Measurements from ENCODE around the gene SYT5.
A peak's percentile ranks its signal among the peaks of the same experiment; 100 is the strongest.

DNA sequence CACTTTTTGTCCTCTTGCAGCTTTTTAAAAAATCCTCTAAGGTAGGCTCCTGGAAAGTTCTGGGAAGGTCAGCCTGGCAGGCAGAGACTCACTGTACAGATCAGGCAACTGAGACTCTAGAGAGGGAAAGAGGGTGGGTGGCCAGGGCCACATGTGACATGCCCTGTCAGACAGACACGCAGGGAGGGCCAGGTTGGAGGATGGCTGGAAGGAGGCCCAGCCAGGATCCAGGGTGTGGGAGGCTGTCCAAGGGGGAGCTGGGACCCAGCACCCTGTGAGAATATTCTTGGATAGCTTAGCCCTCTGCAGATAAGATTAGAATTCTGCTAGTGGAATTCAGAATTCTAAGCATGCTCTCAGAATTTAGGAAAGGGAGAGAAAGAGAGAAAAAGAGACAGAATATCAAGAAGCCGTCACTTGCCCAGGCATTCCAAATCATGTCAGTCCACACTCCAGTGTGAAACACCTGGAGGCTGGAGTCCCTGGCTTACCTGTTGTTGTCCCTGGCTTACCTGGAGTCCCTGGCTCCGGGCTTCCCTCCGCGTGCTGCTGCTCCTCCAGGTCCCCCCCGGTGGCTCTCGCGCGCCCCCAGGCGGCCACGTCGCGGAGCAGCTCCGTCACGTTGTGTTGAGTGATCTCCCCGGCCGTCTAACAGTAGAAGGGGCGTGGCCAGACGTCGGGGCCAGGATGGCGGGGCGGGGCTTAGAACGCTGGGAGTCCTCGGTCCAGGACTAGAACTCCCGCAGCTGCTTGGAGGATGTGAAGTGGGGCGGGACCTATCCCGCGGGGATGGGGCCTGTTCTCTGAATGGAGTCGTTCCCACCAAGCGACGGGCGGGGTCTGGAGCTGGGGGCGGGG is 19.7 kb downstream of the SYT5 start:
- TF ChIP-seq, protein P1, sequence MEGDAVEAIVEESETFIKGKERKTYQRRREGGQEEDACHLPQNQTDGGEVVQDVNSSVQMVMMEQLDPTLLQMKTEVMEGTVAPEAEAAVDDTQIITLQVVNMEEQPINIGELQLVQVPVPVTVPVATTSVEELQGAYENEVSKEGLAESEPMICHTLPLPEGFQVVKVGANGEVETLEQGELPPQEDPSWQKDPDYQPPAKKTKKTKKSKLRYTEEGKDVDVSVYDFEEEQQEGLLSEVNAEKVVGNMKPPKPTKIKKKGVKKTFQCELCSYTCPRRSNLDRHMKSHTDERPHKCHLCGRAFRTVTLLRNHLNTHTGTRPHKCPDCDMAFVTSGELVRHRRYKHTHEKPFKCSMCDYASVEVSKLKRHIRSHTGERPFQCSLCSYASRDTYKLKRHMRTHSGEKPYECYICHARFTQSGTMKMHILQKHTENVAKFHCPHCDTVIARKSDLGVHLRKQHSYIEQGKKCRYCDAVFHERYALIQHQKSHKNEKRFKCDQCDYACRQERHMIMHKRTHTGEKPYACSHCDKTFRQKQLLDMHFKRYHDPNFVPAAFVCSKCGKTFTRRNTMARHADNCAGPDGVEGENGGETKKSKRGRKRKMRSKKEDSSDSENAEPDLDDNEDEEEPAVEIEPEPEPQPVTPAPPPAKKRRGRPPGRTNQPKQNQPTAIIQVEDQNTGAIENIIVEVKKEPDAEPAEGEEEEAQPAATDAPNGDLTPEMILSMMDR (IDR thresholded peaks at IDR 0.05; ENCODE audit: low read depth, low read length) = peak; percentile 57
- TF ChIP-seq POLR2A (IDR thresholded peaks at IDR 0.05; ENCODE audit: extremely low read depth, insufficient read length) (no peak), MYC (IDR thresholded peaks at IDR 0.05; ENCODE audit: low read depth, low read length) (peak; percentile 66)
- TF ChIP-seq, protein P2, sequence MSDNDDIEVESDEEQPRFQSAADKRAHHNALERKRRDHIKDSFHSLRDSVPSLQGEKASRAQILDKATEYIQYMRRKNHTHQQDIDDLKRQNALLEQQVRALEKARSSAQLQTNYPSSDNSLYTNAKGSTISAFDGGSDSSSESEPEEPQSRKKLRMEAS (IDR thresholded peaks at IDR 0.05; ENCODE audit: low read depth, low read length) = peak; percentile 68

Measured in NB4 (cell line).